ENCODE data around the gene SUV39H1. TPM values are rescaled to one million over a fixed set of nuclear protein-coding genes. Genes with fewer than 3 reads are reported as not detected.

Gene SUV39H1
- total and polyA plus RNA-seq, 4 donors: 3.2 to 5.8 (median 3.7) TPM

- TF ChIP-seq YY1 (IDR thresholded peaks at IDR 0.05) (no peak), HNF4G (IDR thresholded peaks at IDR 0.05) (no peak), FOXA1 (IDR thresholded peaks at IDR 0.05) (no peak), JUND (IDR thresholded peaks at IDR 0.05) (no peak), NR2F2 (IDR thresholded peaks at IDR 0.05) (no peak), EGR1 (IDR thresholded peaks at IDR 0.05; ENCODE audit: low read depth in 2 of 2) (no peak), SP1 (IDR thresholded peaks at IDR 0.05) (no peak), FOXA2 (IDR thresholded peaks at IDR 0.05) (no peak), GABPA (IDR thresholded peaks at IDR 0.05 in 1 of 2, conservative IDR thresholded peaks at IDR 0.05 in 1 of 2) (no peak), TAF1 (conservative IDR thresholded peaks at IDR 0.05) (no peak), RXRA (IDR thresholded peaks at IDR 0.05) (no peak), HNF4A (conservative IDR thresholded peaks at IDR 0.05) (no peak)
- TF ChIP-seq, protein P1, sequence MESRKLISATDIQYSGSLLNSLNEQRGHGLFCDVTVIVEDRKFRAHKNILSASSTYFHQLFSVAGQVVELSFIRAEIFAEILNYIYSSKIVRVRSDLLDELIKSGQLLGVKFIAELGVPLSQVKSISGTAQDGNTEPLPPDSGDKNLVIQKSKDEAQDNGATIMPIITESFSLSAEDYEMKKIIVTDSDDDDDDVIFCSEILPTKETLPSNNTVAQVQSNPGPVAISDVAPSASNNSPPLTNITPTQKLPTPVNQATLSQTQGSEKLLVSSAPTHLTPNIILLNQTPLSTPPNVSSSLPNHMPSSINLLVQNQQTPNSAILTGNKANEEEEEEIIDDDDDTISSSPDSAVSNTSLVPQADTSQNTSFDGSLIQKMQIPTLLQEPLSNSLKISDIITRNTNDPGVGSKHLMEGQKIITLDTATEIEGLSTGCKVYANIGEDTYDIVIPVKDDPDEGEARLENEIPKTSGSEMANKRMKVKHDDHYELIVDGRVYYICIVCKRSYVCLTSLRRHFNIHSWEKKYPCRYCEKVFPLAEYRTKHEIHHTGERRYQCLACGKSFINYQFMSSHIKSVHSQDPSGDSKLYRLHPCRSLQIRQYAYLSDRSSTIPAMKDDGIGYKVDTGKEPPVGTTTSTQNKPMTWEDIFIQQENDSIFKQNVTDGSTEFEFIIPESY (IDR thresholded peaks at IDR 0.05): no peak
- TF ChIP-seq, protein P2, sequence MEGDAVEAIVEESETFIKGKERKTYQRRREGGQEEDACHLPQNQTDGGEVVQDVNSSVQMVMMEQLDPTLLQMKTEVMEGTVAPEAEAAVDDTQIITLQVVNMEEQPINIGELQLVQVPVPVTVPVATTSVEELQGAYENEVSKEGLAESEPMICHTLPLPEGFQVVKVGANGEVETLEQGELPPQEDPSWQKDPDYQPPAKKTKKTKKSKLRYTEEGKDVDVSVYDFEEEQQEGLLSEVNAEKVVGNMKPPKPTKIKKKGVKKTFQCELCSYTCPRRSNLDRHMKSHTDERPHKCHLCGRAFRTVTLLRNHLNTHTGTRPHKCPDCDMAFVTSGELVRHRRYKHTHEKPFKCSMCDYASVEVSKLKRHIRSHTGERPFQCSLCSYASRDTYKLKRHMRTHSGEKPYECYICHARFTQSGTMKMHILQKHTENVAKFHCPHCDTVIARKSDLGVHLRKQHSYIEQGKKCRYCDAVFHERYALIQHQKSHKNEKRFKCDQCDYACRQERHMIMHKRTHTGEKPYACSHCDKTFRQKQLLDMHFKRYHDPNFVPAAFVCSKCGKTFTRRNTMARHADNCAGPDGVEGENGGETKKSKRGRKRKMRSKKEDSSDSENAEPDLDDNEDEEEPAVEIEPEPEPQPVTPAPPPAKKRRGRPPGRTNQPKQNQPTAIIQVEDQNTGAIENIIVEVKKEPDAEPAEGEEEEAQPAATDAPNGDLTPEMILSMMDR (IDR thresholded peaks at IDR 0.05; ENCODE audit: low read depth, low read length, missing input control): no peak
- 80% methylated on average over 8 of the region's 8 CpGs for WGBS
Observed at GRCh38 chrX:48753708-48754228, 57.2 kb downstream of the SUV39H1 start.

GRCh38 chrX:48754238-48754637 lies 57.7 kb downstream of the SUV39H1 start:
- DNase-seq (ENCODE audit: low spot score): no peak
- H3K9me3 ChIP-seq (ENCODE audit: control insufficient read depth in 4 of 4, low read length in 3 of 4): no peaks in the 10 kb centered on the region
- TF ChIP-seq RXRA (IDR thresholded peaks at IDR 0.05) (no peak), GABPA (IDR thresholded peaks at IDR 0.05 in 1 of 2, conservative IDR thresholded peaks at IDR 0.05 in 1 of 2) (no peak), SP1 (IDR thresholded peaks at IDR 0.05) (no peak), MAX (IDR thresholded peaks at IDR 0.05) (no peak), JUND (IDR thresholded peaks at IDR 0.05) (no peak), TAF1 (conservative IDR thresholded peaks at IDR 0.05) (no peak)
- TF ChIP-seq, protein P1 (IDR thresholded peaks at IDR 0.05): no peak

More at GRCh38 chrX:48753708-48754228, 57.2 kb downstream of the SUV39H1 start:
- Histone ChIP-seq H3K27me3 (ENCODE audit: control insufficient read depth in 4 of 4, insufficient read depth in 4 of 4, low read length in 3 of 4) (no peaks in the 10 kb centered on the region), H3K4me1 (ENCODE audit: control insufficient read depth in 4 of 4, insufficient read depth in 4 of 4, low read length in 3 of 4) (no peaks in the 10 kb centered on the region), H3K9me3 (ENCODE audit: control insufficient read depth in 4 of 4, low read length in 3 of 4) (no peaks in the 10 kb centered on the region), H3K4me3 (ENCODE audit: low read depth in 1 of 3, low read length in 3 of 3) (no peak overlapping the region), H3K9ac (ENCODE audit: low read depth in 1 of 2, low read length in 2 of 2) (no peak overlapping the region), H3K36me3 (ENCODE audit: control insufficient read depth in 4 of 4, insufficient read depth in 3 of 4, low read depth in 1 of 4, low read length in 3 of 4) (no peaks in the 10 kb centered on the region), H3K27ac (ENCODE audit: low read depth in 1 of 2, low read length in 2 of 2) (no peak overlapping the region)
- no peak for DNase-seq (ENCODE audit: low spot score)

More at GRCh38 chrX:48754238-48754637, 57.7 kb downstream of the SUV39H1 start:
- H3K27ac ChIP-seq (ENCODE audit: low read depth in 1 of 2, low read length in 2 of 2): no peak overlapping the region
- no peak overlapping the region for H3K4me3 ChIP-seq (ENCODE audit: low read depth in 1 of 3, low read length in 3 of 3)
- WGBS: 67% methylated on average over 8 of the region's 8 CpGs
- no peaks in the 10 kb centered on the region for H3K27me3 ChIP-seq (ENCODE audit: control insufficient read depth in 4 of 4, insufficient read depth in 4 of 4, low read length in 3 of 4)
- no peaks in the 10 kb centered on the region for H3K36me3 ChIP-seq (ENCODE audit: control insufficient read depth in 4 of 4, insufficient read depth in 3 of 4, low read depth in 1 of 4, low read length in 3 of 4)
- H3K4me1 ChIP-seq (ENCODE audit: control insufficient read depth in 4 of 4, insufficient read depth in 4 of 4, low read length in 3 of 4): no peaks in the 10 kb centered on the region
- H3K9ac ChIP-seq (ENCODE audit: low read depth in 1 of 2, low read length in 2 of 2): no peak overlapping the region

Small RNA genes lying within 50 kb of the gene (small RNA-seq; reads per million reads assigned to genes)
- not detected for gene RNU6-1056P

Other genes starting within 250 kb of the SUV39H1 start
- gene SLC38A5, start 226.5 kb upstream of the SUV39H1 start, total RNA-seq: 10 to 100 TPM in 1 of 2 donors, under 1 TPM in 1; 0.25 to 81.3 TPM
- under 1 TPM; 0.38 to 0.53 TPM for gene SLC38A5, start 226.5 kb upstream of the SUV39H1 start, polyA plus RNA-seq
- gene FTSJ1, start 220.5 kb upstream of the SUV39H1 start, total RNA-seq: 10 to 100 TPM; 13.3 to 21.8 TPM
- gene FTSJ1, start 220.5 kb upstream of the SUV39H1 start, polyA plus RNA-seq: 10 to 100 TPM; 14.3 to 19.6 TPM
- 1 to 10 TPM in 1 of 2 donors, under 1 TPM in 1; 0.70 to 2.8 TPM for gene PORCN, start 187.7 kb upstream of the SUV39H1 start, total RNA-seq
- 1 to 10 TPM; 2.8 to 4.9 TPM for gene PORCN, start 187.7 kb upstream of the SUV39H1 start, polyA plus RNA-seq
- 100 to 1,000 TPM; 304 to 362 TPM for gene EBP, start 174.9 kb upstream of the SUV39H1 start, total RNA-seq
- 100 to 1,000 TPM; 376 to 474 TPM for gene EBP, start 174.9 kb upstream of the SUV39H1 start, polyA plus RNA-seq
- 1 to 10 TPM; 3.2 to 3.5 TPM for gene TBC1D25, start 157.0 kb upstream of the SUV39H1 start, total RNA-seq
- gene TBC1D25, start 157.0 kb upstream of the SUV39H1 start, polyA plus RNA-seq: 1 to 10 TPM; 2.6 to 5.8 TPM
- gene RBM3, start 122.2 kb upstream of the SUV39H1 start, total RNA-seq: 10 to 100 TPM; 81.0 to 87.3 TPM
- 10 to 100 TPM; 28.6 to 43.2 TPM for gene RBM3, start 122.2 kb upstream of the SUV39H1 start, polyA plus RNA-seq
- gene WDR13, start 99.2 kb upstream of the SUV39H1 start, total RNA-seq: 10 to 100 TPM; 25.4 to 39.8 TPM
- gene WDR13, start 99.2 kb upstream of the SUV39H1 start, polyA plus RNA-seq: 10 to 100 TPM; 37.2 to 73.7 TPM
- 1 to 10 TPM; 5.1 to 5.6 TPM for gene WAS, start 12.9 kb upstream of the SUV39H1 start, total RNA-seq
- gene WAS, start 12.9 kb upstream of the SUV39H1 start, polyA plus RNA-seq: 1 to 10 TPM; 1.0 to 3.1 TPM
- gene GLOD5, start 65.0 kb downstream of the SUV39H1 start, total RNA-seq: under 1 TPM in 1 of 2 donors, not detected in 1; 0.67 TPM
- 1 to 10 TPM; 2.1 to 3.4 TPM for gene GLOD5, start 65.0 kb downstream of the SUV39H1 start, polyA plus RNA-seq
- gene GATA1, start 89.9 kb downstream of the SUV39H1 start, total RNA-seq: 10 to 100 TPM in 1 of 2 donors, not detected in 1; 39.9 TPM
- gene GATA1, start 89.9 kb downstream of the SUV39H1 start, polyA plus RNA-seq: under 1 TPM in 1 of 2 donors, not detected in 1; 0.05 TPM
- 10 to 100 TPM; 48.1 to 80.5 TPM for gene HDAC6, start 105.3 kb downstream of the SUV39H1 start, total RNA-seq
- gene HDAC6, start 105.3 kb downstream of the SUV39H1 start, polyA plus RNA-seq: 10 to 100 TPM; 54.4 to 59.2 TPM
- gene ERAS, start 129.8 kb downstream of the SUV39H1 start, total RNA-seq: not detected
- not detected for gene ERAS, start 129.8 kb downstream of the SUV39H1 start, polyA plus RNA-seq
- 1 to 10 TPM in 1 of 2 donors, under 1 TPM in 1; 0.08 to 5.4 TPM for gene PCSK1N, start 138.9 kb downstream of the SUV39H1 start, total RNA-seq
- 1 to 10 TPM in 1 of 2 donors, under 1 TPM in 1; 0.05 to 1.8 TPM for gene PCSK1N, start 138.9 kb downstream of the SUV39H1 start, polyA plus RNA-seq
- 10 to 100 TPM; 22.8 to 25.9 TPM for gene TIMM17B, start 201.0 kb downstream of the SUV39H1 start, total RNA-seq
- 10 to 100 TPM; 34.2 to 53.1 TPM for gene TIMM17B, start 201.0 kb downstream of the SUV39H1 start, polyA plus RNA-seq
- gene PQBP1, start 201.2 kb downstream of the SUV39H1 start, total RNA-seq: 10 to 100 TPM; 22.0 to 34.6 TPM
- gene PQBP1, start 201.2 kb downstream of the SUV39H1 start, polyA plus RNA-seq: 10 to 100 TPM; 40.0 to 44.3 TPM
- gene SLC35A2, start 214.9 kb downstream of the SUV39H1 start, total RNA-seq: 10 to 100 TPM; 10.0 to 15.5 TPM
- gene SLC35A2, start 214.9 kb downstream of the SUV39H1 start, polyA plus RNA-seq: 10 to 100 TPM; 13.3 to 26.9 TPM
- 10 to 100 TPM in 1 of 2 donors, 1 to 10 TPM in 1; 5.8 to 28.3 TPM for gene PIM2, start 222.3 kb downstream of the SUV39H1 start, total RNA-seq
- 1 to 10 TPM; 4.5 to 8.1 TPM for gene PIM2, start 222.3 kb downstream of the SUV39H1 start, polyA plus RNA-seq